ENCODE data around the gene ABI1.

DNA sequence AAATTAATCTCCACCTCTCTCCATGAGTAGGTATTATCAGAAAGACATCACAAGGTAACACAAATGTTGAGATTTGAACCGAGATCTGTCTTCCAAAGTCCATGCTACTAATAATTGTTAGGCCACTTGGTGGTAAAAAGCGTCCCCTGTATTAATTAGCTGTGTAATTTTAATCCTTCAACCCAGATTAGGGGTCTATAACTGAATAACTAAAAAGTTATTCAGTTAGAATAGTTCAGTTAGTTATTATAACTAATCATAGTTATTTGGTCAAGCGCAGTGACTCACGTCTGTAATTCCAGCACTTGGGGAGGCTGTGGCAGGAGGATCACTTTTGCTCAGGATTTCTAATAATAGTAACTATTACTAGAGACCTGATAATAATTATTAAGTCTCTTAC is 157.7 kb downstream of the ABI1 start:
- TF ChIP-seq YY1 (IDR thresholded peaks at IDR 0.05): no peak
- no peak for TF ChIP-seq SP1 (IDR thresholded peaks at IDR 0.05)

Data from liver (tissue), 2 donors.